ENCODE data around the gene CYP2C9. TPM values are rescaled to one million over a fixed set of nuclear protein-coding genes. Genes with fewer than 3 reads are reported as not detected.
"Not testable (repeated sequence)": the region's sequence is repeated elsewhere in the genome, so short reads cannot be mapped to it uniquely, and the experiment has no call there.

The CYP2C9 gene
- total RNA-seq (2.9 TPM), polyA plus RNA-seq (ENCODE audit: insufficient read depth, low read depth, low replicate concordance) (2.4 TPM)
- long read RNA-seq, donor 1 = 0 reads
- long read RNA-seq, donor 2, partial matches to known transcripts = 0 of 1 reads
- long read RNA-seq, donor 2, other reads (novel, unspliced or antisense) = 0 of 1 reads
- long read RNA-seq, donor 3 = 0 reads
- long read RNA-seq, donor 4 = 0 reads
- long read RNA-seq, donor 5 = 0 reads
- long read RNA-seq, donor 6 = 0 reads
- long read RNA-seq, donor 7, partial matches to known transcripts = 0 of 1 reads
- long read RNA-seq, donor 7, other reads (novel, unspliced or antisense) = 1 of 1 reads
- long read RNA-seq, donor 8, partial matches to known transcripts = 5 of 5 reads
- long read RNA-seq, donor 8, other reads (novel, unspliced or antisense) = 0 of 5 reads
- long read RNA-seq, donor 9 = 0 reads
- long read RNA-seq, donor 10 = 0 reads

DNA sequence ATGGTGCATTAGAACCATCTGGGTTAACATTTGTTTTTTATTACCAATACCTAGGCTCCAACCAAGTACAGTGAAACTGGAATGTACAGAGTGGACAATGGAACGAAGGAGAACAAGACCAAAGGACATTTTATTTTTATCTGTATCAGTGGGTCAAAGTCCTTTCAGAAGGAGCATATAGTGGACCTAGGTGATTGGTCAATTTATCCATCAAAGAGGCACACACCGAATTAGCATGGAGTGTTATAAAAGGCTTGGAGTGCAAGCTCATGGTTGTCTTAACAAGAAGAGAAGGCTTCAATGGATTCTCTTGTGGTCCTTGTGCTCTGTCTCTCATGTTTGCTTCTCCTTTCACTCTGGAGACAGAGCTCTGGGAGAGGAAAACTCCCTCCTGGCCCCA is at the start of gene CYP2C9:
Gene CYP2C9 (plus strand): TSS at position 276 of the 400 bp plus-strand sequence. CDS start 25 bp downstream, at position 301.
- intact Hi-C loops (cut with DNase I) = no loop called here
- Histone ChIP-seq H3K9ac (ENCODE audit: low read length in 3 of 3) (no peak within 1 kb of the TSS), H3K27ac (ENCODE audit: low read depth in 2 of 2, low read length in 2 of 2) (no peak within 1 kb of the TSS), H3K9me3 (ENCODE audit: control insufficient read depth in 2 of 3, insufficient read depth in 1 of 3, low read length in 3 of 3) (peaks cover 0 to 11% (median 3%) of the 10 kb centered on the region in 3 donors), H3K4me1 (ENCODE audit: control insufficient read depth in 2 of 3, insufficient read depth in 2 of 3, low read depth in 1 of 3, low read length in 3 of 3) (no peaks in the 10 kb centered on the region), H3K27me3 (ENCODE audit: control insufficient read depth, insufficient read depth, low read length) (no peaks in the 10 kb centered on the region), H3K4me3 (ENCODE audit: low read length in 3 of 3) (no peak within 1 kb of the TSS), H3K36me3 (ENCODE audit: control insufficient read depth in 2 of 3, insufficient read depth in 3 of 3, low read length in 3 of 3) (no peaks in the 10 kb centered on the region)
- no peak for FAIRE-seq
- no peak for DNase-seq
- no peak for TF ChIP-seq CTCF (IDR thresholded peaks at IDR 0.05; ENCODE audit: borderline replicate concordance, extremely low read depth, insufficient read depth)

DNA sequence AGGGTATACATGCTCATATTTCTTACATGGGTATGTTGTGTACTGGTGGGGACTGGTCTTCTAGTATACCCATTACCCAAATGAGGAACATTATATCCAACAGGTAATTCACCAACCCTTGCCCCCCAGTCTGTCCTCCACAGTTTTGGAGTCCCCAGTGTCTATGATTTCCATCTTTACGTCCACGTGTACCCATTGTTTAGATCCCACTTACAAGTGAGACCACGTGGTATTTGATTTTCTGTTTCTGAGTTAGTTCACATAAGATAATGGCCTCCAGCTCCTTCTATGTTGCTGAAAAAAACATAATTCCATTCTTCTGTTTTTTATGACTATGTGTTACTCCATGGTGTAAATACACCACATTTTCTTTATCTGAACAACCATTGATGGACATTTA is 49.3 kb upstream of the CYP2C9 start:
- Histone ChIP-seq H3K9me3 (ENCODE audit: control insufficient read depth in 2 of 3, insufficient read depth in 1 of 3, low read length in 3 of 3) (no peaks in the 10 kb centered on the region), H3K4me3 (ENCODE audit: low read length in 3 of 3) (no peak overlapping the region), H3K27ac (ENCODE audit: low read depth in 2 of 2, low read length in 2 of 2) (no peak overlapping the region), H3K27me3 (ENCODE audit: control insufficient read depth, insufficient read depth, low read length) (no peaks in the 10 kb centered on the region), H3K4me1 (ENCODE audit: control insufficient read depth in 2 of 3, insufficient read depth in 2 of 3, low read depth in 1 of 3, low read length in 3 of 3) (no peaks in the 10 kb centered on the region), H3K9ac (ENCODE audit: low read length in 3 of 3) (no peak overlapping the region), H3K36me3 (ENCODE audit: control insufficient read depth in 2 of 3, insufficient read depth in 3 of 3, low read length in 3 of 3) (no peaks in the 10 kb centered on the region)
- DNase-seq = no peak
- FAIRE-seq = no peak
- no peak for TF ChIP-seq CTCF (IDR thresholded peaks at IDR 0.05; ENCODE audit: borderline replicate concordance, extremely low read depth, insufficient read depth)
- intact Hi-C loops (cut with DNase I) = no loop called here

DNA sequence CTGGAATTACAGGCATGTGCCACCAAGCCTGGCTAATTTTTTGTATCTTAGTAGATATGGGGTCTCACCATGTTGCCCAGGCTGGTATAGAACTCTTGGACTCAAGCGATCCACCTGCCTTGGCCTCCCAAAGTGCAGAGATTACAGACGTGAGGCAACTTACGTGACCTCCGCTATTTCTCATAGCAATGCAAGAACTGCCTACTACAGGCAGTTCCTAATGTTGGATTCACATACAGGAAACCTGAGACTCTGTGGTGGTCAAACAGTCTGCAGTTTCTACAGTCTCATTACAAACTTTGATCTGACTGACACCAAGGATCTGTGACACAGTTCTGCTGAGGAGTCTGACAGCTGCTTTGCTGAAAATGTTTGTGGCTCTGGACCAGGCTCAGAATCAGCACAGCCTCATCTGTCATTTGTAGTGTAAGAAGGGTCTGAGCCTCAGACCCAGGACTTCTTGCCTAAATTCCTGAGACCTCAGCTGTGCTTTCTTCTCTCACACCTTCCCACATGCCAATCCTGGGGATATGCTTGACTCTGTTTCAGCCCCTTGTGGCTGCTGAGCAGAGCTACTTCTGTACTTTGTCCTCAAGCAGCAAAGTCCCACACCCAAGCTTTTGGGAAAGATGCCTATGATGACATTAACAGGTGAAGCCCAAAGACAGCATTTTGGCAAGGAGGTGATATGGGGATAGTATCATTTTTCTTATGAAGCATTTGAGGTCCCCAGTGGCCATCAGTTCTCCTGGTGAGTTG is 48.0 kb upstream of the CYP2C9 start:
- Histone ChIP-seq H3K4me3 (ENCODE audit: low read length in 3 of 3) (no peak overlapping the region), H3K27ac (ENCODE audit: low read depth in 2 of 2, low read length in 2 of 2) (no peak overlapping the region), H3K4me1 (ENCODE audit: control insufficient read depth in 2 of 3, insufficient read depth in 2 of 3, low read depth in 1 of 3, low read length in 3 of 3) (no peaks in the 10 kb centered on the region), H3K9ac (ENCODE audit: low read length in 3 of 3) (no peak overlapping the region), H3K9me3 (ENCODE audit: control insufficient read depth in 2 of 3, insufficient read depth in 1 of 3, low read length in 3 of 3) (no peaks in the 10 kb centered on the region), H3K27me3 (ENCODE audit: control insufficient read depth, insufficient read depth, low read length) (no peaks in the 10 kb centered on the region), H3K36me3 (ENCODE audit: control insufficient read depth in 2 of 3, insufficient read depth in 3 of 3, low read length in 3 of 3) (no peaks in the 10 kb centered on the region)
- DNase-seq (no peak), FAIRE-seq (no peak)
- TF ChIP-seq CTCF (IDR thresholded peaks at IDR 0.05; ENCODE audit: borderline replicate concordance, extremely low read depth, insufficient read depth) = no peak
- intact Hi-C loops (cut with DNase I) = no loop called here

DNA sequence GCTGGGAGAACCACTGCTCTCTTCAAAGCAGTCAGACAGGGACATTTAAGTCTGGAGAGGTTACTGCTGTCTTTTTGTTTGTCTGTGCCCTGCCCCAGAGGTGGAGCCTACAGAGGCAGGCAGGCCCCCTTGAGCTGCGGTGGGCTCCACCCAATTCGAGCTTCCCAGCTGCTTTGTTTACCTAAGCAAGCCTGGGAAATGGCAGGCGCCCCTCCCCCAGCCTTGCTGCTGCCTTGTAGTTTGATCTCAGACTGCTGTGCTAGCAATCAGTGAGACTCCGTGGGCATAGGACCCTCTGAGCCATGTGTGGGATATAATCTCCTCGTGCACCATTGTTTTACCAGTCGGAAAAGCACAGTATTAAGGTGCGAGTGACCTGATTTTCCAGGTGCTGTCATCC is 40.0 kb upstream of the CYP2C9 start:
- H3K4me3 ChIP-seq (ENCODE audit: low read length in 3 of 3); H3K4me1 ChIP-seq (ENCODE audit: control insufficient read depth in 2 of 3, insufficient read depth in 2 of 3, low read depth in 1 of 3, low read length in 3 of 3); H3K27ac ChIP-seq (ENCODE audit: low read depth in 2 of 2, low read length in 2 of 2); H3K9ac ChIP-seq (ENCODE audit: low read length in 3 of 3); intact Hi-C loops (cut with DNase I); DNase-seq; H3K36me3 ChIP-seq (ENCODE audit: control insufficient read depth in 2 of 3, insufficient read depth in 3 of 3, low read length in 3 of 3); FAIRE-seq; H3K9me3 ChIP-seq (ENCODE audit: control insufficient read depth in 2 of 3, insufficient read depth in 1 of 3, low read length in 3 of 3); H3K27me3 ChIP-seq (ENCODE audit: control insufficient read depth, insufficient read depth, low read length): not testable (repeated sequence)
